RWPE2 (cell line): Measurements from ENCODE around the gene MUC15.

Experiments used
- ATAC-seq: fragments of 200-7000 bp; cut with Tn5 transposase; 3 replicates; pipeline ENCODE4 v1.9.1; 2021; ENCODE audit warnings: low read depth
- DNase-seq: peaks from one replicate; pipeline ENCODE4 v3.0.0-alpha.2; 2020; ENCODE audit warnings: low spot score
- H3K27ac ChIP-seq: fragments of 450-650 bp; 2 replicates; pipeline ENCODE4 v1.5.1; 2017; ENCODE audit warnings: mild to moderate bottlenecking; ENCODE audit not compliant: poor library complexity, severe bottlenecking
- H3K27me3 ChIP-seq: fragments of 250-450 bp; sonication (Bioruptor Pico); 2 replicates; pipeline ENCODE4 v1.5.1; 2021; ENCODE audit warnings: mild to moderate bottlenecking, moderate library complexity; ENCODE audit not compliant: insufficient read depth, poor library complexity, severe bottlenecking
- H3K36me3 ChIP-seq: fragments of 250-450 bp; sonication (Bioruptor Pico); 2 replicates; pipeline ENCODE4 v1.5.1; 2020; ENCODE audit warnings: low read depth, mild to moderate bottlenecking, moderate library complexity
- H3K4me1 ChIP-seq: fragments of 250-450 bp; sonication (Bioruptor Pico); 2 replicates; pipeline ENCODE4 v1.5.1; 2021; ENCODE audit warnings: mild to moderate bottlenecking, moderate library complexity; ENCODE audit not compliant: insufficient read depth, poor library complexity, severe bottlenecking
- H3K4me3 ChIP-seq: fragments of 250-450 bp; sonication (Bioruptor Pico); 2 replicates; pipeline ENCODE4 v1.5.1; 2021; ENCODE audit warnings: mild to moderate bottlenecking, moderate library complexity; ENCODE audit not compliant: severe bottlenecking
- H3K9me3 ChIP-seq: fragments of 250-450 bp; sonication (Bioruptor Pico); 2 replicates; pipeline ENCODE4 v1.5.1; 2021; ENCODE audit warnings: mild to moderate bottlenecking, moderate library complexity; ENCODE audit not compliant: severe bottlenecking
- CTCF ChIP-seq: fragments of 450-650 bp; IDR thresholded peaks from one replicate; pipeline ENCODE4 v1.5.1; 2017; ENCODE audit warnings: mild to moderate bottlenecking, moderate library complexity; ENCODE audit not compliant: poor library complexity, severe bottlenecking

Gene MUC15

DNA sequence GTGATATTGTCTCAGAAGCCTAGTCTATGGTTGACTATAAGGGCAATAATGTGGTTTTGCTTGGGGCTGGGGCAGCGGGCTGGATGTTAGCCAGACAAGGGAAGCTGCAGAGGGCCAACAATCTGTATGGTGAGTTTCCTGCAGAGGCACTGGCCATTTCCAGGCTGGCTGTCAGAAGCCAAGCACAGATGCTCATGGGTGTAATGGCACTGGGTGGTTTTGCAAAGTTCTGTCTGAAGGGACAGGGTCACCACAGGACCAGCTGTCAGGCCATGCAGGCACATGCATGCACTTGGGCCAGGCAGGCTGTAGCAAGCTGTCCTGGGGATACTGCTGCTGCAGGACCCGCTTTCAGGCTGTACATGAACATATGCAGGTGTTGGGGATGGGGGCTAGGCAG lies 41.7 kb upstream of the MUC15 start:
- Histone ChIP-seq H3K27me3 (no peaks in the 10 kb centered on the region), H3K4me1 (no peaks in the 10 kb centered on the region), H3K36me3 (no peaks in the 10 kb centered on the region), H3K9me3 (no peaks in the 10 kb centered on the region), H3K27ac (no peak overlapping the region), H3K4me3 (no peak overlapping the region)
- DNase-seq = no peak
- ATAC-seq = no peak
- no peak for TF ChIP-seq CTCF

DNA sequence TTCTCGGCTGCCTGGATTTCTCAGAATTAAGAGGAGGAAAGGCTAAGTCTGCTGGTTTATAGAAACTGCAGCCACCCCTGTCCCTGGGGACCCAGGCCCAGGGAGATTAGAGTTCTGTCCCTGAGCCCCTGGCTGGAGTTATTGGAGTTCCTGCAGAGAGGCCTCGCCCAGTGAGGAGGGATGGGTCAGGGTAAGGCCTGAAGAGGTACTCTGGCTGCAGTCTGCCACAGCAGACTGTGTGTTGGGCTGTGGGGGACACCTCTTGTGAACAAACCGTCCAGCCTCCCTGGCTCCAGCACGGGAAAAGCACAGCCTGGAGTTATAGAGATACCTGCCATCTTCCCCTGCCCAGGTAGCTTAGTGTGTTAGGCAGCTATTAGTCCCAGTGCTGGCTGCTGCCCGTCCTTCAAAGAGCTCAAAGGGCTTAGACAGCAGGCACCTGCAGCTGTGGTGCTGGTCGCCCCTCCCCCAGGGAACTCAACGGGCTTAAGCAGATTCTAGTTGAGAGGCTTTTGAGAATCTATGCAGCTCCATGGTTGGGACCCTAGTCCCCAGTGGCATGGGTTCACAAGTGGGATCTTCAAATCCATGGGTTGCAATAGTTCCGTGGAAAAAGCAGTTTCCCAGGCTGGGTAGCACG lies 36.6 kb upstream of the MUC15 start:
- no peaks in the 10 kb centered on the region for H3K27me3 ChIP-seq
- H3K4me3 ChIP-seq = no peak overlapping the region
- no peaks in the 10 kb centered on the region for H3K4me1 ChIP-seq
- ATAC-seq (no peak), DNase-seq (no peak)
- H3K27ac ChIP-seq = no peak overlapping the region
- no peak for TF ChIP-seq CTCF
- H3K9me3 ChIP-seq = no peaks in the 10 kb centered on the region
- H3K36me3 ChIP-seq = no peaks in the 10 kb centered on the region

DNA sequence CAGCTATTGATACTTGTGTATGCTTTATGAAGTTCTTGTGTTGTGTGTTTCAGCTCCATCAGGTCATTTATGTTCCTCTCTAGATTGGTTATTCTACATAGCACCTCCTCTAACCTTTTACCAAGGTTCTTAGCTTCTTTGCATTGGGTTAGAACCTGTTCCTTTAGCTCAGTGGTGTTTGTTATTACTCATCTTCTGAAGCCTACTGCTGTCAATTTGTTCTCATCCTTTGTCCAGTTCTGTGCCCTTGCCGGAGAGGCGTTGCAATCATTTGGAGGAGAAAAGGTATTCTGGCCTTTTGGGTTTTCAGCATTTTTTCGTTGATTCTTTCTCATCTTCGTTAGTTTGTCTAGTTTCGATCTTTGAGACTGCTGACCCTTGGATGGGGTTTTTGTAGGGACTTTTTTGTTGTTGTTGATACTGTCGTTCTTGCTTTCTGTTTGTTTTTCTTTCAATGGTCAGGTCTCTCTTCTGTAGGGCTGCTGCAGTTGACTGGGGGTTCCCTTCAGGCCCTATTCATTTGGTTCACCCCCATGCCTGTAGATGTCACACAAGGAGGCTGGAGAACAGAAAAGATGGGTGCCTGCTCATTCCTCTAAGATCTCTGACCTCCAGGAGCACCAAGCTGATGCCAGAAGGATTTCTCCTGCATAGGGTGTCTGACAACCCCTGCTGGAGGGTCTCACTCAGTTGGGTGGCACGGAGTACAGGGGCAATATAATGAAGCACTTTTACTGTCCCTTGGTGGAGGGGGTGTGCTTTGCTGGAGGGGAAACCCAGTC lies 35.9 kb upstream of the MUC15 start:
- no peak for ATAC-seq
- no peak for DNase-seq

DNA sequence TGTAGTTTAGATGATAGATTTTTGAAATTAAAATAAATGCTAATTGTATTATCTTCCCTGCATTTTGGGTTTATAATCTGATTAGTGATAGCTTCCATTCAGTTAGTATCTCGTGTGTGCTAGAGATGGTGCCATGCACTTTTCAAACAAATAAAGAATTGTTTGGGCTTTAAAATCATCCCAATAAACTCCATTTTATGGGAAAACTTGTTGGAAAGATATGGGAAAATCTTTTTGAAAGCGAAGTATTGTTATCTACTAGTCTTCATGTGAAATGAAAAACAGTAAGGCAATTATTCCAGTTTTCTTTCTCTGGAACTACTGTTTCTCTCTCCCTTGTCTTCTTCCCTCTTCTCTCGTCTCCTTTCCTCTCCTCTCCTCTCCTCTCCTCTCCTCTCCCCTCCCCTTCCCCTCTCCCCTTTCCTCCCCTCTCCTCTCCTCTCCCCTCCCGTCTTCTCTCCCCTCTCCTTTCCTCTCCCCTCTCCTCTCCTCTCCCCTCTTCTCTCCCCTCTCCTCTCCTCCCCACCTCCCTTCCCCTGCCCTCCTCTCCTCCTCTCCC lies 27.9 kb upstream of the MUC15 start:
- DNase-seq (no peak), ATAC-seq (no peak)
- peaks cover 4% of the 10 kb centered on the region for H3K4me1 ChIP-seq
- no peak overlapping the region for H3K27ac ChIP-seq
- H3K4me3 ChIP-seq = no peak overlapping the region
- no peak for TF ChIP-seq CTCF
- no peaks in the 10 kb centered on the region for H3K9me3 ChIP-seq
- no peaks in the 10 kb centered on the region for H3K36me3 ChIP-seq
- H3K27me3 ChIP-seq = no peaks in the 10 kb centered on the region

More for the DNA sequence above, 35.9 kb upstream of the MUC15 start:
- Histone ChIP-seq H3K27me3 (no peaks in the 10 kb centered on the region), H3K4me1 (no peaks in the 10 kb centered on the region), H3K9me3 (no peaks in the 10 kb centered on the region), H3K4me3 (no peak overlapping the region), H3K27ac (no peak overlapping the region), H3K36me3 (no peaks in the 10 kb centered on the region)
- TF ChIP-seq CTCF = no peak
